ENCODE results near the gene PRKAG2.
"Not testable (repeated sequence)": the region's sequence is repeated elsewhere in the genome, so short reads cannot be mapped to it uniquely, and the experiment has no call there.

PRKAG2 gene

DNA sequence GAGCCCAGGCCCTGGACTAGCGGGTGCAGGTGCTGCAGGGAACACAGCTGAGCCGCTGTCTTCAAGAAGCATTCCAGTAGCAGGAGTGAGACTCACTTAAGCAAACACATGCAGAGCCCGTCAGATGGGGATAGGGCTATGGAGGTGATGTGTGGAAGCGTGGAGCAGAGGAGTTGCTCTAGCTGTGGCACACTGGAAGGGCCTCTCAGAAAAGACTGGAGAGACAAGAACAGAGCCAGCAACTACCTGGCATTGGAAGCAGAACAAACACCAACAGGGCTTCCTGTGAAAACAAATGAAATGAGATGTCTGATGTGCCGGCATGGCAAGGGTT is 41.6 kb upstream of the PRKAG2 start:
- Histone ChIP-seq H3K79me2 (ENCODE audit: insufficient read depth, low read length) (no peaks in the 10 kb centered on the region), H4K20me1 (ENCODE audit: low read depth, low read length) (no peaks in the 10 kb centered on the region), H3K9me2 (replicated peaks; ENCODE audit: insufficient read depth, low read length) (no peaks in the 10 kb centered on the region), H3K36me3 (ENCODE audit: low read length) (no peaks in the 10 kb centered on the region), H3K27ac (ENCODE audit: low read depth, low read length) (no peak overlapping the region), H3K27me3 (ENCODE audit: low read length) (0 out of 2 replicates have a peak, but pooled peaks cover 3% of the 10 kb centered on the region), H3F3A (ENCODE audit: insufficient read depth) (no peaks in the 10 kb centered on the region), H2AFZ (ENCODE audit: low read depth, low read length, severe bottlenecking) (no peak overlapping the region), H3K4me2 (ENCODE audit: low read depth, low read length, poor library complexity, severe bottlenecking) (no peak overlapping the region), H3K9me3 (ENCODE audit: insufficient read depth, low read length) (no peaks in the 10 kb centered on the region), H3K9ac (ENCODE audit: low read length) (no peak overlapping the region), H3K4me3 (ENCODE audit: insufficient read depth, low read length, poor library complexity, severe bottlenecking) (no peak overlapping the region)
- TF ChIP-seq EZH2phosphoT487 (conservative IDR thresholded peaks at IDR 0.05; ENCODE audit: low read length), result no peak
- TF ChIP-seq, protein P1, sequence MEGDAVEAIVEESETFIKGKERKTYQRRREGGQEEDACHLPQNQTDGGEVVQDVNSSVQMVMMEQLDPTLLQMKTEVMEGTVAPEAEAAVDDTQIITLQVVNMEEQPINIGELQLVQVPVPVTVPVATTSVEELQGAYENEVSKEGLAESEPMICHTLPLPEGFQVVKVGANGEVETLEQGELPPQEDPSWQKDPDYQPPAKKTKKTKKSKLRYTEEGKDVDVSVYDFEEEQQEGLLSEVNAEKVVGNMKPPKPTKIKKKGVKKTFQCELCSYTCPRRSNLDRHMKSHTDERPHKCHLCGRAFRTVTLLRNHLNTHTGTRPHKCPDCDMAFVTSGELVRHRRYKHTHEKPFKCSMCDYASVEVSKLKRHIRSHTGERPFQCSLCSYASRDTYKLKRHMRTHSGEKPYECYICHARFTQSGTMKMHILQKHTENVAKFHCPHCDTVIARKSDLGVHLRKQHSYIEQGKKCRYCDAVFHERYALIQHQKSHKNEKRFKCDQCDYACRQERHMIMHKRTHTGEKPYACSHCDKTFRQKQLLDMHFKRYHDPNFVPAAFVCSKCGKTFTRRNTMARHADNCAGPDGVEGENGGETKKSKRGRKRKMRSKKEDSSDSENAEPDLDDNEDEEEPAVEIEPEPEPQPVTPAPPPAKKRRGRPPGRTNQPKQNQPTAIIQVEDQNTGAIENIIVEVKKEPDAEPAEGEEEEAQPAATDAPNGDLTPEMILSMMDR (IDR thresholded peaks at IDR 0.05; ENCODE audit: insufficient read depth, low read length, poor library complexity, severe bottlenecking), result no peak

DNA sequence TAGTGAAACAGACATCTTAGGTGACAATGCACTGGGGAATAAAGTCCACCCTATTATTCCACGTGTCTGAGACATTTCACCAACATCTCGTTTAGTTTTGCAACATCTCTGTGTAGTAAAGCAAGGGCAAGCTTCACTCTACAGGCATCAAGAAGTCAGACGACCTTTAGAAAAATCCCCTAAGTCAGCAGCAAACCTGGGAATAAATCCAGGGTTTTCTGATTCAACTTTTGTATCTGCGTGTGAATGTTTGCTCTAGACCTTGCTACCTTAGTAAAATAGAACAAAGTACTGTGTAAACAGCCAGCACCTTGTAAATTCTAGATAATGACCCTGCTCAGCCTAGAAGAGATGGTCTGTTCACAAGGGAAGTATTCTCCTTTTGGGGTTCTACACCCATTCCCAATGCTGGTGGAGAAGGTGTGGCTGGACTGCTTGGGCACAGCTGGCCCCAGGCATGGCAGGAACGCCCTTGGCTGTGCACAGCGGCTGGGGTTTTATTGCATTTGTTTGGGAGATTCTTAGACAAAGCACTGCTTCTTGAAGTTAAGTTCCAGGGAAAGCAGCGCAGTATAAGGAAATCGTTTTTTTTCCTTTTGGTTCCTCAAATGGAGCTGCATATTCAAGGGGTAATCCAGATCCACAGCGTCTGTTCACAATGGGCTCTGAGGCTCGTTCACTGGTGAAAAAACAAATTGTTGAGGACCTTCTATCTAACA is 41.0 kb upstream of the PRKAG2 start:
- Histone ChIP-seq H3K27ac (ENCODE audit: low read depth, low read length) (no peak overlapping the region), H3K79me2 (ENCODE audit: insufficient read depth, low read length) (no peaks in the 10 kb centered on the region)
- no peak for TF ChIP-seq EZH2phosphoT487 (conservative IDR thresholded peaks at IDR 0.05; ENCODE audit: low read length)
- TF ChIP-seq, protein P1 (IDR thresholded peaks at IDR 0.05; ENCODE audit: insufficient read depth, low read length, poor library complexity, severe bottlenecking), result no peak

DNA sequence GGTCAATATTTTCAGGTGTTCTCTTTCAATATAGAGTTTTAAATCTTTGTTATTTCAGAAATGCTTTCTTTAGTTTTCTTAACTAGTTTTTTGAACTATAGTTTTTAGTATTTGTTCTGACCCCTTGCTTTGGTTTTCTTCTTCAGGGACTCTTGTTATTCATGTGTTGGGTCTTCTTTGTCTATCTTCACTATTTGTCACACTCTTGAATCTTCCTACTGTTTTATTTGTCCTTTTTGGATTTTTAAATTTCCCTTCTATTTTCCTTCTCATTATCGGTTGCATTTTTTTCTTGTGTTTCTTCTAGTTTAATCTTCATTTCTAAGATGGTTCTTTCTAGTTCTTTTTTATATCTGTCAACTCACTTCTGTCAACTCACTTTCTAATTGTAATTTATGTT is 37.1 kb upstream of the PRKAG2 start:
- 0 out of 2 replicates have a peak, but pooled peaks cover 3% of the 10 kb centered on the region for H3K27me3 ChIP-seq (ENCODE audit: low read length)
- no peaks in the 10 kb centered on the region for H3K36me3 ChIP-seq (ENCODE audit: low read length)
- H2AFZ ChIP-seq (ENCODE audit: low read depth, low read length, severe bottlenecking), result no peak overlapping the region
- no peaks in the 10 kb centered on the region for H4K20me1 ChIP-seq (ENCODE audit: low read depth, low read length)
- H3K27ac ChIP-seq (ENCODE audit: low read depth, low read length), result no peak overlapping the region
- no peaks in the 10 kb centered on the region for H3F3A ChIP-seq (ENCODE audit: insufficient read depth)
- no peaks in the 10 kb centered on the region for H3K9me2 ChIP-seq (replicated peaks; ENCODE audit: insufficient read depth, low read length)
- H3K4me3 ChIP-seq (ENCODE audit: insufficient read depth, low read length, poor library complexity, severe bottlenecking), result no peak overlapping the region
- H3K9me3 ChIP-seq (ENCODE audit: insufficient read depth, low read length), result no peaks in the 10 kb centered on the region
- H3K9ac ChIP-seq (ENCODE audit: low read length), result no peak overlapping the region
- H3K79me2 ChIP-seq (ENCODE audit: insufficient read depth, low read length), result no peaks in the 10 kb centered on the region
- TF ChIP-seq, protein P1 (IDR thresholded peaks at IDR 0.05; ENCODE audit: insufficient read depth, low read length, poor library complexity, severe bottlenecking), result no peak
- no peak overlapping the region for H3K4me2 ChIP-seq (ENCODE audit: low read depth, low read length, poor library complexity, severe bottlenecking)

More for the DNA sequence above, 41.0 kb upstream of the PRKAG2 start:
- Histone ChIP-seq H3K36me3 (ENCODE audit: low read length) (no peaks in the 10 kb centered on the region), H3K4me2 (ENCODE audit: low read depth, low read length, poor library complexity, severe bottlenecking) (no peak overlapping the region), H3K9ac (ENCODE audit: low read length) (no peak overlapping the region), H2AFZ (ENCODE audit: low read depth, low read length, severe bottlenecking) (no peak overlapping the region), H3K27me3 (ENCODE audit: low read length) (0 out of 2 replicates have a peak, but pooled peaks cover 3% of the 10 kb centered on the region), H3K9me3 (ENCODE audit: insufficient read depth, low read length) (no peaks in the 10 kb centered on the region), H3F3A (ENCODE audit: insufficient read depth) (no peaks in the 10 kb centered on the region), H3K4me3 (ENCODE audit: insufficient read depth, low read length, poor library complexity, severe bottlenecking) (no peak overlapping the region), H4K20me1 (ENCODE audit: low read depth, low read length) (no peaks in the 10 kb centered on the region), H3K9me2 (replicated peaks; ENCODE audit: insufficient read depth, low read length) (no peaks in the 10 kb centered on the region)

DNA sequence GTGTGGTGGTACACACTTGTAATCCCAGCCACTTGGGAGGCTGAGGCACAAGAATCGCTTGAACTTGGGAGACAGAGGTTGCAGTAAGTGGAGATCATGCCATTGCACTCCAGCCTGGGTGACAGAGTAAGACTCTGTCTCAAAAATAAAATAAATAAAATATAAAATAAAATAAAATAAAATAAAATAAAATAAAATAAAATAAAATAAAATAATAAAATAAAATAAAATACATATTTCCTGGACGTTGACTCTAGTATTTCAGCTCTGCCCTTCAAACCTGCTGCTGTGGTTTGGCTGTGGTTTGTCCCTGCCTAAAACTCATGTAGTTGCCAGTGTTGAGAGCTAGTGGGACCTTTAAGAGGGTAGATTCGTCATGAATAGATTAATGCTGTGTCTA is 33.7 kb upstream of the PRKAG2 start:
- H3K27me3 ChIP-seq (ENCODE audit: low read length); H2AFZ ChIP-seq (ENCODE audit: low read depth, low read length, severe bottlenecking); H3K79me2 ChIP-seq (ENCODE audit: insufficient read depth, low read length); H3K4me3 ChIP-seq (ENCODE audit: insufficient read depth, low read length, poor library complexity, severe bottlenecking); H3K4me2 ChIP-seq (ENCODE audit: low read depth, low read length, poor library complexity, severe bottlenecking); H4K20me1 ChIP-seq (ENCODE audit: low read depth, low read length); H3K36me3 ChIP-seq (ENCODE audit: low read length); H3K27ac ChIP-seq (ENCODE audit: low read depth, low read length); H3F3A ChIP-seq (ENCODE audit: insufficient read depth); H3K9ac ChIP-seq (ENCODE audit: low read length); H3K9me3 ChIP-seq (ENCODE audit: insufficient read depth, low read length); H3K9me2 ChIP-seq (replicated peaks; ENCODE audit: insufficient read depth, low read length): not testable (repeated sequence)

DNA sequence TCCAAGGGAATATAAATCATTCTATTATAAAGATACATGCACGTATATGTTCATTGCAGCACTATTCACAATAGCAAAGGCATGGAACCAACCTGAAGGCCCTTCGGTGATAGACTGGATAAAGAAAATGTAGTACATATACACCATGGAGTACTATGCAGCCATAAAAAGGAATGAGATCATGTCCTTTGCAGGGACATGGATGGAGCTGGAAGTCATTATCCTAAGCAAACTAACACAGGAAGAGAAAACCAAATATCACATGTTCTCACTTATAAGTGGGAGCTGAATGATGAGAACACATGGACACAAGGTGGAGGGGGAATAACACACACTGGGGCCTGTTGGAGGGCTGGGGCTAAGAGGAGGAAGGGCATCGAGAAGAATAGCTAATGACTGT is 30.2 kb upstream of the PRKAG2 start:
- not testable (repeated sequence) for H3K9me3 ChIP-seq (ENCODE audit: insufficient read depth, low read length); H3K4me2 ChIP-seq (ENCODE audit: low read depth, low read length, poor library complexity, severe bottlenecking); H4K20me1 ChIP-seq (ENCODE audit: low read depth, low read length); H3K9ac ChIP-seq (ENCODE audit: low read length); H3K9me2 ChIP-seq (replicated peaks; ENCODE audit: insufficient read depth, low read length); H3K36me3 ChIP-seq (ENCODE audit: low read length); H3K4me3 ChIP-seq (ENCODE audit: insufficient read depth, low read length, poor library complexity, severe bottlenecking); H3K79me2 ChIP-seq (ENCODE audit: insufficient read depth, low read length); H2AFZ ChIP-seq (ENCODE audit: low read depth, low read length, severe bottlenecking); H3K27ac ChIP-seq (ENCODE audit: low read depth, low read length); H3K27me3 ChIP-seq (ENCODE audit: low read length); H3F3A ChIP-seq (ENCODE audit: insufficient read depth)
